ENCODE measurements around the gene APBA1.
"Not testable (repeated sequence)": the region's sequence is repeated elsewhere in the genome, so short reads cannot be mapped to it uniquely, and the experiment has no call there.

Gene APBA1

GRCh38 chr9:69603656-69604055, 68.5 kb downstream of the APBA1 start:
- DNase-seq: no peak

DNA sequence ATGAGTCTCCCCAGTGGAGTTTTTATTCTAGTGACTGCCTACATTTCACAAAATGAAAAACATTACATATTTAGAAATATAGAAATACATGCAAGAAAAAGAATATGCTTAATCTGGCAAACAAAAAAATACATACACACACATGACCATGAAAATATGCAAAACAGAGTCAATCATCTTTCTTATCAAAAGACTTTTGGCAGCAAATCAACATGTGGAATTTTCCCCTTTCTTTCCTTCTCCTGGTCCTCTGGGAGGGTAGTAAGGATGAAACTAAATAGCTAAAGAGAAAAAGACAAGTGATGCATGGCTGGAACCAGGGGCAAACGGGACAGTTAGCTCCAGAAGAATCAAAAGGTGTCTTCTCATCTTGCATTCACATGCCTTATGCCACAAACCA, 69.4 kb downstream of the APBA1 start:
- DNase-seq: no peak

DNA sequence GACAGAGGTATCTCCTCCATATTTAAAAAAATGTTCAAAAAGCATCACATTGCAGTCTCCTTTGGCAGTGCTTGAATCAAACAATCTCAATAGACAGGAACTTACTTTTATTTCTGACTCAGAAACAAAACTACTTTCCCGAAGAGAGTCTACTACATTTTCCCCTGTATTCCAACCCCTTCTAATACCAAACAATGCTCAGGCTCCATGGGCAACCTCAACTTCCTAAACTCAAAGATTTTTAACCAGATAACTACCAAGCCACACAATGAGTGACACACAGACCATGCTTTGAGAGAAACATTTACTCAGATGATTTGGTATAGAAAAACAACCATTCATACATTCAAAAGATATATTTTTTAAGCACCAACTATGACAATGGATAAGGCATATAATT, 70.5 kb downstream of the APBA1 start:
- DNase-seq: no peak

GRCh38 chr9:69600314-69601047, 71.7 kb downstream of the APBA1 start:
- no peak for DNase-seq

DNA sequence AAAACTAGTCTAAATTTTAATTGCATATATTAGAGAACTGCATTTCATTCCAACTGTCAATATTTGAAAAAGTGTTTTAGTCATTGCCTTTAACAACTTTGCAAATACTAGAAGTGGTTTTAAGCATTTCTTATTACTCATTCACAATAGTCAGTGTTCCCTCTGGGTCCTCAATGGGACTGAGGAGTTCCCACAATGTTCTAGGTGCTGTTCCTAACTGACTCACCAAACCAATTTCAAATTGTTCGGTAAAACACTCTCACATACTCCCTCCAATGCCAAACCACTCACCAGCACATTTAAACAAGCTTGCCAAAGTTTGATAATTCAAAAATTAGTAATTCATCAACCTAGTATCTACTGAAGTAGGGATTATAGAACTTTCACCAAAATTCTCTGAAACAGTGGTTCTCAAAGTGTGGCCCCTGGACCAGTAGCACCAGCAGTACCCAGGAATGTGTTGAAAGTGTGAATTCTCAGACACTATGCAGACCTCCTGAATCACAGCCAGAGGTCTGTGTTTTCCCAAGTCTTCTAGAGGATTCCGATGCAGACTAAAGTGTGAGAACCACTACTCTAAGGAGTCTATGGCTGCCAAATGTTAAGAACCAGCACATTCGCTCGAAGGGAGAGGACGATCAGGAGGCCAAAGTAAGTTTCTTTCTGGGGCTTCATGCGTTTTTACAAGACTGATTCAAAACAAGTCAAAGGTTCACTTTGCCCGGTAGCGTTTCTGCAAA, 72.8 kb downstream of the APBA1 start:
- no peak for DNase-seq

DNA sequence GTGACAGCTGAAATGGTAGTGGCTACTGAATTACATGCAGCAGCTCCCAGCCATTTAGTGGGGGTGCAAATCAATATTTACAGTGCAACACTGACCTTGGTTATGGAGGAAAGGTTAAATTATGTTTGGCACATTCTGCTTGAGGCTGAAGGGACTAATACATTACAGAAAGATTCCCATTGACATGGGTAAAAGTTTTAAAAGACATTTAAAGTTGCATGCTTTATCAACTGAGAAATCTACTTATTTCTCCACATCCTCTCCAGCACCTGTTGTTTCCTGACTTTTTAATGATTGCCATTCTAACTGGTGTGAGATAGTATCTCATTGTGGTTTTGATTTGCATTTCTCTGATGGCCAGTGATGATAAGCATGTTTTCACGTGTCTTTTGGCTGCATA, 75.3 kb downstream of the APBA1 start:
- DNase-seq: not testable (repeated sequence)

GRCh38 chr9:69594180-69594579, 78.0 kb downstream of the APBA1 start:
- no peak for DNase-seq

DNA sequence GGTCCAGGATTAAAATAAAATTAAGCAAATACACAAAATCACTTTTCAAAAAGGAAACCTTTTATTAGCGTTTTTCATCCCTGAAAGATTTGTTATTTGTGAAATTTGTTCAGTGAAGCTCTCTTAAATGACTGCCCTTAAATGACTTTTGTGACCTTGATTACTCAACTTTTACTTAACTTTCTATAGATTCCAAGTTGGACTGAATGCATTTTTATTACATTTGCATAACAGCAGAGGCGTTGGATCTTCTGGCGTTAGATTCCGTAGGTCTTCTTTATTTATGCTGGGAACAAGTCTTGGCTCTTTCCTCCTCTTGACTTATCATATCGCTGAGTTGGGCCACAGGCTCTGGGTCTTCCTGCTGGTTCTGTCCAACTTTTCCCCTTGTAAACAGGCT, 78.4 kb downstream of the APBA1 start:
- no peak for DNase-seq

GRCh38 chr9:69593301-69593700, 78.9 kb downstream of the APBA1 start:
- DNase-seq: no peak

- DNase-seq: no peak
These were observed 81.9 kb downstream of the APBA1 start for GRCh38 chr9:69590266-69590665.

DNA sequence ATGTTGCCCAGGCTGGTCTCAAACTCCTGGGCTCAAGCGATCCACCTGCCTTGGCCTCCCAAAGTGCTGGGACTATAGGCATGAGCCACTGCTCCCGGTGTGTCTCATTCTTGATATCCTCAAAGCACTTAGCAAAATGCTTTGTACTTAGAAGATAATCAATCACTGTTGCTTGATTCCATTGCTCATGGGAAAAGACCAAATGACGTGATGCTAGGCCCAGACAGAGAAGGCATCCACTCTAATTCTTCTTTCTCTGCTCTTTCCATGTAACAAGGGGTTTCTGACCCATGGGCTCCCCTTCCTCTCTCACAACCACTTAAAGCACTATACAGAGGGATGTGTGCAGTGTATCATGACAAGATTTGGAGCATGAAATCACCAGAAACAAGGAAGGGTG, 83.0 kb downstream of the APBA1 start:
- DNase-seq: no peak

- no peak for DNase-seq
These were observed 86.6 kb downstream of the APBA1 start for GRCh38 chr9:69585571-69585970.

- no peak for DNase-seq
These were observed 87.4 kb downstream of the APBA1 start for GRCh38 chr9:69584759-69585158.

GRCh38 chr9:69583645-69584234, 88.4 kb downstream of the APBA1 start:
- DNase-seq: no peak

GRCh38 chr9:69582544-69583297, 89.5 kb downstream of the APBA1 start:
- no peak for DNase-seq

- no peak for DNase-seq
These were observed 90.2 kb downstream of the APBA1 start for GRCh38 chr9:69582018-69582417.

DNA sequence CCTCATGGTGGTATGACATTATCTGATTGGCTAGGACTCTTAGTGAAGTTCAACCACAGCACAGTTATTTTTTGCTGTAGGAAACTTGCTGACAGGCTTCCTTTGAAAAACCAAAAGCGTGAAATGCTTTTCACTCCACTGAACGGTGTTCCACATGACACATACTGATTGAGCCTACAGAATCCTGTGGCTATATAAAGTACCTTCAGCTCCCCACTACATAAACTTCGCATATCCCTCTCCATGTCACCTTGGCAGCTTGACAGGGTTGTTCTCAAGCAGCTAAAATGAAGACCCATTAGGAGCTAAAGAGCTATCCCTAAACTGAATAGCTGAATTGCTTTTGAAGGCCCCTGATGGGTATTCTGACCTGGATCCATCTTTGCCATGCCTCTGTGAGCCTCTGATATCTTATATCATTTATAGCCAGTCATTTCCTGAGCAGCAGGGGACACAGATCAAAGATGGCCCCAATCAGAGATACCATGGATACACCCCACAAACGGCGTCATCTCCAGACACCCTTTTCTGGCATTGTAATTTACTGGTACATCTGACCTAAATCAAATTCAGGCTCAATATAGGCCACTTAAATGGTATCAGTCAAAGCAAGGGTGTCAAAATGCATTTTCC, 91.5 kb downstream of the APBA1 start:
- no peak for DNase-seq

DNA sequence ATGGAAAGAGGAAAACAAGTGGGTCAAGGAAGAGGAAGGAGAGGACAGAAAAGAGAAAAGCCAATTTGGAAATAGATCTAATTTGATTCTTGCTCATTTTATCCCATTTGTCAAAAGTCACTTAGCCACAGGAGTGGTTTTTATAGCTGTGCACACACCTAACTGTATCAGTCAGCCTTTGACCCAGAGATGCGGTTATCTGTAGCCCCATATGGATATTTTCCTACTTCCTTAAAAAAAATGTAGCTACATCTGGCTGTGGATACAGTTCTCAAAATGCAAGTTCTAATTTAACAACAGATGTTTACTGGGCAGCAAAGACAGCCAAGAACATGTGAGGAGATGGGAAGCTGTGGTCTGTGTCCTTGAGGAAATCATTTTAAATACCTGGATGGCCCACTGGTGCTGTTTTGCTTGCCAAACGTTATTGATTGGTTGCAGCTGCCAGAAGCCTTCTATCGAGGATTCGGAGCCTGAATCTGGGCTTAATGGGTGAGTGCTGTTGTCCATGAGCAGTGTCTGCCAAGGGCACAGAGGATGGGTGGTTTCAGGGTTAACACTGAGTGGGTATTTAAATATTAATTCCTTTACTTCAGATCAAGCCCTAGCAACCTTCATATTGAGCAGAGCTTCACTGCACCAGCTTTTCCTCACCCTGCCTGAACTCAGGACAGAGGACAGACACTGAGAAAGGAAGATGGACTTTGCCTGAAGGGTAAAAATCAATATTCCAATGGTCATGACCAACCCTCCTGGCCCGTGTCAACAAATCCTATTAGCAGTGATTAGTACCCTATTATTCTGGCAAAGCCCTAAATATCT, 92.2 kb downstream of the APBA1 start:
- no peak for DNase-seq

GRCh38 chr9:69579032-69579758, 93.0 kb downstream of the APBA1 start:
- DNase-seq: no peak

DNA sequence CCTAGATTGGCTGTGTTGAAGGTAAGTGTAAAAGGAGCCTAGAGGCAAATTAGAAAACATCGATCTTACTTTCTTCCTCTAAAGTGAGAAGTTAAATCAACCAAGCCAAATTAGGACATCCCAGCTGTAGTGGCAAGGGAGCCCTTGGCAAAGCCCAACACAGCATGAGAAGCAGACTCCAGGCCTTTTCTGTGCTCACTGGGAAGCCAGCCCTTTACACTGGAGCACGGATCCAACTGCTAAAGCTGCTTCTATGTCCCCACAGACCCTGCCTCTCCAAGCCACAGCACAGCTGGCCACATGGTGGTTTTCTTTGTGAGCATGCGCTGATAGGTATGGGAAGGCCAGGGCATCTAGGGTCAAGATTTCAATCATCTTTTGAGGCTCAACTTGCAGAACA, 94.1 kb downstream of the APBA1 start:
- DNase-seq: no peak

- DNase-seq: no peak
These were observed 95.0 kb downstream of the APBA1 start for GRCh38 chr9:69577123-69577522.

All from right forelimb (tissue), 1 donor.